OCI-LY3 (cell line): ENCODE results near the gene CNTNAP2.

Experiments used
- H2AFZ ChIP-seq: fragments of 200-600, 300-600 bp; shearing (Covaris generic); 2 replicates; pipeline ENCODE4 v1.6.0; 2014; ENCODE audit warnings: antibody characterized with exemption, low read depth, low read length
- H3K27ac ChIP-seq: fragments of 200-600, 300-600 bp; sonication (generic); 2 replicates; pipeline ENCODE4 v1.5.1; 2014; ENCODE audit warnings: mild to moderate bottlenecking, low read length, moderate library complexity, mixed read lengths
- H3K27me3 ChIP-seq: fragments of 200-600, 300-600 bp; sonication (generic); 2 replicates; pipeline ENCODE4 v1.6.1; 2014; ENCODE audit warnings: low read depth, low read length, mixed read lengths
- H3K36me3 ChIP-seq: fragments of 200-600, 300-600 bp; sonication (generic); replicated peaks from 2 replicates; pipeline ENCODE3; 2014; ENCODE audit warnings: low read depth, low read length, mixed read lengths
- H3K4me1 ChIP-seq: fragments of 300-600, 200-600 bp; sonication (generic); 2 replicates; pipeline ENCODE4 v1.6.1; 2014; ENCODE audit warnings: low read length, mixed read lengths
- H3K4me2 ChIP-seq: fragments of 200-600, 300-600 bp; sonication (generic); 2 replicates; pipeline ENCODE4 v1.6.1; 2014; ENCODE audit warnings: low read length, mixed read lengths
- H3K4me3 ChIP-seq: fragments of 300-600, 200-600 bp; sonication (generic); 2 replicates; pipeline ENCODE4 v1.5.1; 2014; ENCODE audit warnings: antibody characterized with exemption, mild to moderate bottlenecking, low read length, moderate library complexity
- H3K79me2 ChIP-seq: fragments of 300-600, 200-600 bp; shearing (Covaris generic); 2 replicates; pipeline ENCODE4 v1.6.1; 2014; ENCODE audit warnings: mild to moderate bottlenecking, low read length, mixed read lengths
- H3K9ac ChIP-seq: fragments of 300-600, 200-600 bp; shearing (Covaris generic); 2 replicates; pipeline ENCODE4 v1.6.0; 2014; ENCODE audit warnings: mild to moderate bottlenecking, low read length, moderate library complexity
- H3K9me3 ChIP-seq: fragments of 200-600, 300-600 bp; shearing (Covaris generic); 2 replicates; pipeline ENCODE4 v1.6.1; 2014; ENCODE audit warnings: low read length, mixed read lengths; ENCODE audit not compliant: insufficient read depth
- H4K20me1 ChIP-seq: fragments of 200-600, 300-600 bp; sonication (generic); 2 replicates; pipeline ENCODE4 v1.6.1; 2016; ENCODE audit warnings: low read length, mixed read lengths; ENCODE audit not compliant: insufficient read depth
- EZH2phosphoT487 ChIP-seq: fragments of 200-600 bp; shearing (Covaris generic); IDR thresholded peaks from 2 replicates; pipeline ENCODE4 v1.6.1; 2018; ENCODE audit warnings: antibody characterized with exemption, mixed run types, low read depth
- TF ChIP-seq, protein P1 (sequence below): fragments of 200-600, 300-600 bp; sonication (generic); IDR thresholded peaks from 2 replicates; pipeline ENCODE4 v1.5.1; 2014; ENCODE audit warnings: antibody characterized with exemption, low read length, low read depth

The CNTNAP2 gene

DNA sequence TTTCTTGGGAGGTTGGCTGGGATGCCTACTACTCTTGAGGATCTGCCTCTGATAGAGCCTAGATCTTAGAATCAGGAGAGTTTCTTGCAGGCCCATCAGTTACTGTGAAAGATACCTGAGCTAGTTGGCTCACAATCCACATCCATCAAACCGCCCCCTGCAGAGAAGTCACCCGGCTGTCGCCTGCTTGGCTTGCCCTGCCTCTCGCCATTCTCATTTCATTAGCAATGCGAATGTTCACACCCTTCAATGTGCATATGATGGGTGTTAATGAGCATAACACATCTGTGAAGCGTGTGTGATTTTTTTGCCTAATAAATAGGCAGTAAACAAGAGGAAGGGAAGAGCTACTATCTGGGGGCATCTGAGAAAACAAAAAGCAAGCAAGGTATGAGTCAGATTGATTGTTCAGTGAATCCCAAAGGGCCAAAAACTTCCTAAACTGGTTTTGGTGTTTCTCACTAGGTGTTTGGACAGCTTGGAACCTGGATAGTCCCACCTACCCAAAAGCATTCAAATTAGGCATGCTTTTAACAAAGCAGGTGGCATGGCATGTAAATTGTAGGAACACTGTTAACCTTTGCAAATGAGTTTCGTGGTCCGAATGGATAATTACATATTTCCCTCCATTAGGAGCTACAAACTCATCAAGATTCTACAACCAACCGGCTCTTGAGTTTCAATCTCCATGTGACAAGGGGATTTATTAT is 2201.7 kb downstream of the CNTNAP2 start:
- Histone ChIP-seq H3K4me2 (no peak overlapping the region), H3K9ac (no peak overlapping the region), H3K27me3 (no peaks in the 10 kb centered on the region), H3K4me3 (no peak overlapping the region), H3K27ac (no peak overlapping the region), H2AFZ (no peak overlapping the region), H4K20me1 (no peaks in the 10 kb centered on the region), H3K9me3 (no peaks in the 10 kb centered on the region), H3K79me2 (no peaks in the 10 kb centered on the region), H3K4me1 (no peaks in the 10 kb centered on the region), H3K36me3 (no peaks in the 10 kb centered on the region)
- no peak for TF ChIP-seq EZH2phosphoT487
- TF ChIP-seq, protein P1, sequence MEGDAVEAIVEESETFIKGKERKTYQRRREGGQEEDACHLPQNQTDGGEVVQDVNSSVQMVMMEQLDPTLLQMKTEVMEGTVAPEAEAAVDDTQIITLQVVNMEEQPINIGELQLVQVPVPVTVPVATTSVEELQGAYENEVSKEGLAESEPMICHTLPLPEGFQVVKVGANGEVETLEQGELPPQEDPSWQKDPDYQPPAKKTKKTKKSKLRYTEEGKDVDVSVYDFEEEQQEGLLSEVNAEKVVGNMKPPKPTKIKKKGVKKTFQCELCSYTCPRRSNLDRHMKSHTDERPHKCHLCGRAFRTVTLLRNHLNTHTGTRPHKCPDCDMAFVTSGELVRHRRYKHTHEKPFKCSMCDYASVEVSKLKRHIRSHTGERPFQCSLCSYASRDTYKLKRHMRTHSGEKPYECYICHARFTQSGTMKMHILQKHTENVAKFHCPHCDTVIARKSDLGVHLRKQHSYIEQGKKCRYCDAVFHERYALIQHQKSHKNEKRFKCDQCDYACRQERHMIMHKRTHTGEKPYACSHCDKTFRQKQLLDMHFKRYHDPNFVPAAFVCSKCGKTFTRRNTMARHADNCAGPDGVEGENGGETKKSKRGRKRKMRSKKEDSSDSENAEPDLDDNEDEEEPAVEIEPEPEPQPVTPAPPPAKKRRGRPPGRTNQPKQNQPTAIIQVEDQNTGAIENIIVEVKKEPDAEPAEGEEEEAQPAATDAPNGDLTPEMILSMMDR: no peak

DNA sequence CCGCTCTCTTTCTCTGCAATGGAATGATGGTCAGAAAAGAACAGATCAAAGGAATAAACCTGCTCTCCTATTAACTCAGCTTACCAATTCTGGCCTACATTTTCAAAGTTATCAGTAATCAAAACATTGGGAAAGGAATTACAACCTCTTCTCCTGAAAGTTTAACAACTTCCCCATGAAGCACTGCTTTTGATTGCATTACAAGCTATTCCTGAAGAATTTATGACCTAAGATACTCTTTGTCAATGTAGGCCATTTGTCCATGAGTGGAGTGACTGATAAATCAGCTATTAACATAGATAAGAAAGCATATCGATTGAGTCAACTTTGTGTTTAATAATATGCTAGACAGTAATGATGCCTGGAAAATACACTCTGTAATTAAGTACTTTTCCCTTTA is 2202.2 kb downstream of the CNTNAP2 start:
- no peak overlapping the region for H3K4me3 ChIP-seq
- H3K4me2 ChIP-seq: no peak overlapping the region
- no peaks in the 10 kb centered on the region for H3K27me3 ChIP-seq
- no peaks in the 10 kb centered on the region for H3K79me2 ChIP-seq
- H2AFZ ChIP-seq: no peak overlapping the region
- TF ChIP-seq EZH2phosphoT487: no peak
- TF ChIP-seq, protein P1: no peak
- H3K9ac ChIP-seq: no peak overlapping the region
- no peak overlapping the region for H3K27ac ChIP-seq
- H3K36me3 ChIP-seq: no peaks in the 10 kb centered on the region
- no peaks in the 10 kb centered on the region for H4K20me1 ChIP-seq
- H3K4me1 ChIP-seq: no peaks in the 10 kb centered on the region; the same call in 1 of the 2 replicates
- H3K9me3 ChIP-seq: no peaks in the 10 kb centered on the region

DNA sequence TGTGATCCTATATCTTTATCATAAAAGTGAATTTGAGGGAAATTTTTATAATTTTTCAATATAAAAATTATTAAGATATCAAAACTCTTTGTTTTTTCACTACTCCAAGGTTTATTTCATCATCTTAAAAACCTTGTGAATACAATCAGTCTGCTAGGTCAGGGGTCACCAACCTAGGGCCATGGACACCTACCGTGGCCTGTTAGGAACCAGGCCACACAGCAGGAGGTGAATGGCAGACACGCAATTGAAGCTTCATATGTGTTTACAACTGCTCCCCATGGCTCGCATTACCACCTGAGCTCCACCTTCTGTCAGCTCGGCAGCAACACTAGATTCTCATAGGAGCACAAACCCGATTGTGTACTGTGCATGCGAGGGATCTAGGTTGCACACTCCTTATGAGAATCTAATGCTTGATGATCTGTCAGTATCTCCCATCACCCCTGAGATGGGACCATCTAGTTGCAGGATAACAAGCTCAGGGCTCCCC is 2202.8 kb downstream of the CNTNAP2 start:
- Histone ChIP-seq H3K9ac (no peak overlapping the region), H3K27ac (no peak overlapping the region)
- no peak for TF ChIP-seq EZH2phosphoT487
- TF ChIP-seq, protein P1: no peak

DNA sequence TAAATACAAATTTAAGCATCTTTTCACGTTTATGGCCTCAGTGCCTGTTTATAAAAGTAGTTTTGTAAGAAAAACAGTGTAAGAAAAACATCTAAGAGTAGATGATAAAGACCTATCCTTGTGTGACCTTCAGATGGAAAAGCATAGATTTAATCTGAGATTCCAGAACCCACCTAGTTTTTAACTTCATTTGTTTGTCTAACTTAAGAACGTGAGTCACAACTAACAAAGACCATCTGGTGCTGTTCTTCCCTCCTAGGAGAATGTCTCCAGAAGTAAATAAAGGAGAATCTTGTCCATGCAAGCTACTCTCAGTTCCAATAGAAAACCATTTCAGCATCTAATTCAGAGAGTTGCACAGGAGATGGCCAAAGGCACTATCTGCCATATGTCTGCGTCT is 2208.6 kb downstream of the CNTNAP2 start:
- no peak overlapping the region for H3K4me2 ChIP-seq
- H2AFZ ChIP-seq: no peak overlapping the region
- no peaks in the 10 kb centered on the region for H3K9me3 ChIP-seq
- H3K27ac ChIP-seq: no peak overlapping the region
- no peaks in the 10 kb centered on the region for H4K20me1 ChIP-seq
- H3K27me3 ChIP-seq: peaks cover 5% of the 10 kb centered on the region; the same call in 1 of the 2 replicates
- TF ChIP-seq, protein P1: no peak
- no peak for TF ChIP-seq EZH2phosphoT487
- H3K4me1 ChIP-seq: no peaks in the 10 kb centered on the region; the same call in 1 of the 2 replicates
- H3K36me3 ChIP-seq: no peaks in the 10 kb centered on the region
- H3K9ac ChIP-seq: no peak overlapping the region
- no peak overlapping the region for H3K4me3 ChIP-seq
- H3K79me2 ChIP-seq: no peaks in the 10 kb centered on the region

More for the DNA sequence above, 2202.8 kb downstream of the CNTNAP2 start:
- Histone ChIP-seq H3K9me3 (no peaks in the 10 kb centered on the region), H3K4me1 (no peaks in the 10 kb centered on the region; the same call in 1 of the 2 replicates), H4K20me1 (no peaks in the 10 kb centered on the region), H3K79me2 (no peaks in the 10 kb centered on the region), H3K36me3 (no peaks in the 10 kb centered on the region), H3K27me3 (no peaks in the 10 kb centered on the region), H3K4me3 (no peak overlapping the region), H3K4me2 (no peak overlapping the region), H2AFZ (no peak overlapping the region)
